ENCODE measurements around the gene MCC. TPM values are rescaled to one million over a fixed set of nuclear protein-coding genes. Genes with fewer than 3 reads are reported as not detected.

MCC gene
- total RNA-seq, 4 donors from 2014 or later, result 5.1 to 22.3 (median 13.0) TPM

DNA sequence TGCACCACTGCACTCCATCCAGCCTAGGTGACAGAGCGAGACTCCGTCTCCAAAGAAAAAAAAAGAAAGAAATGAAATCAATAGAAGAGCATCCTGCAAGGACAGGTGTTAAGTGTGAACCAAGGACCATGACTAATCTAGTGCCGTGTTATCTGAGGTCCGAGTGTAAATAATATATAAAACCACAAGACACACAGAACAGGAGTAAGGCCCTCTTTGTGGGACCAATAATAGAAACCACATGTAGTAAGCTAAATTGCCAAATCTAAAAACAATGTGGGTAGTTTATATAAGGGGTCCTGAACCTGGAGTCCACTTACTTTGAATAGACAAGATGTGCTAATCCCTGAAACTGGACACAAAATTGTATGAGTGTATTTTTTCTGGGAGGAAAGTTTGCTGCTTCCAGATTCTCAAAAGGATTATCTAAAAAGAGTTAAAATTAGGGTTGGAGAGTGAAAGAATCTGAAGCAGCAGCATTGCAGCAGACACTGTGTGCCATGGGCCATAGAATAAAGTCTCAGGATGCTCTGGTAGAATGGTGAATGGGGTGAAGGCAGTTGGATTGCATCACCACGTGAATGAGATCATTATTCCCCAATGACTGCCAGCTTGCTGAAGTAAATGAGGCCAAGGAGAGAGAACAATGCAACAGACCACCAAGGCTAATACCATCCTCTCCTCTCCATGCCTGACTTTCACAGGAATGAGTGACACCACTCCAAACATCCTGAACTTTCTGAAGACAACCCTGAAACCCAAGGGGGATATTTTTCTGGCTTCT is 288.9 kb downstream of the MCC start:
- intact Hi-C loops (cut with DNase I), result no loop called here
- DNase-seq, result no peak

DNA sequence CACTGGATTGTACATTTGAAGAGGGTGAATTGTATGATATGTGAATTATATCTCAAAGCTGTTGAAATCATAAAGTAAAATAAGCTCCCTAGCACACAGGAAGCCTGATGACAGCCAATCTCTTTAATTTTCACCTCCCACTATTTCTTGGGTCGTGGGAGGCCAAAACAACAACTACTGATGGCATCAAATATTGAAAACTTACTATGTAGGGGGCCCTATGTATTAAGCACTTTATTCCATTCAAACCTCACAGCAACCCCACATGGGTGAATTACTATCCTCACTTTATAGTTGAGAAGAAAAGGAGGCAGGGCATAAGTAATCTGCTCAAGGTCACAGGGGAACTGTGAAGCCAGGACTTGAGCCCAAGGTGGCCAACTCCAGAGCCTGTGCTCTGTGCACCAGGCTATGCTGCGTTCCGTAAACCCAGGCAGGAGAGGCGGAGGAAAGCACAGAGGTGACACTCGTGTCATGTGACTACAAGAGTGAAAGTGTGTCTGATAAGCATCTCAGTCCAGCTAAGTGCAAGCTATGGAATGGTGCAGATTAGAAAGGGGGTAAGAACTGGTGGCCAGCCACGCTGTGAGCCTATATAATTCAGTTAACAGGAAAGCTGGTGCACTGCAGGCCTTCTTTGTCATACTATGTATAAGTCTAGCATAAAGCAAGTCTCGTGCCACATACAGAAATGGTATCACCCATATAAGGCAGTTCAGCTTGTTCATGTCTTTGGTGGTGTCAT is 290.6 kb downstream of the MCC start:
- no peak for TF ChIP-seq POLR2A (IDR thresholded peaks at IDR 0.05)
- TF ChIP-seq, protein P1, sequence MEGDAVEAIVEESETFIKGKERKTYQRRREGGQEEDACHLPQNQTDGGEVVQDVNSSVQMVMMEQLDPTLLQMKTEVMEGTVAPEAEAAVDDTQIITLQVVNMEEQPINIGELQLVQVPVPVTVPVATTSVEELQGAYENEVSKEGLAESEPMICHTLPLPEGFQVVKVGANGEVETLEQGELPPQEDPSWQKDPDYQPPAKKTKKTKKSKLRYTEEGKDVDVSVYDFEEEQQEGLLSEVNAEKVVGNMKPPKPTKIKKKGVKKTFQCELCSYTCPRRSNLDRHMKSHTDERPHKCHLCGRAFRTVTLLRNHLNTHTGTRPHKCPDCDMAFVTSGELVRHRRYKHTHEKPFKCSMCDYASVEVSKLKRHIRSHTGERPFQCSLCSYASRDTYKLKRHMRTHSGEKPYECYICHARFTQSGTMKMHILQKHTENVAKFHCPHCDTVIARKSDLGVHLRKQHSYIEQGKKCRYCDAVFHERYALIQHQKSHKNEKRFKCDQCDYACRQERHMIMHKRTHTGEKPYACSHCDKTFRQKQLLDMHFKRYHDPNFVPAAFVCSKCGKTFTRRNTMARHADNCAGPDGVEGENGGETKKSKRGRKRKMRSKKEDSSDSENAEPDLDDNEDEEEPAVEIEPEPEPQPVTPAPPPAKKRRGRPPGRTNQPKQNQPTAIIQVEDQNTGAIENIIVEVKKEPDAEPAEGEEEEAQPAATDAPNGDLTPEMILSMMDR (IDR thresholded peaks at IDR 0.05), result no peak
- no peaks in the 10 kb centered on the region for H3K27me3 ChIP-seq
- H3K27ac ChIP-seq, result no peak overlapping the region
- intact Hi-C loops (cut with DNase I), result no loop called here
- DNase-seq, result no peak
- 90 to 94% methylated on average over 7 of the region's 7 CpGs for WGBS, 2 donors
- no peak overlapping the region for H3K4me3 ChIP-seq (replicated peaks in 1 of 3)
- no peaks in the 10 kb centered on the region for H3K4me1 ChIP-seq
- H3K9me3 ChIP-seq, result no peaks in the 10 kb centered on the region
- no peaks in the 10 kb centered on the region for H3K36me3 ChIP-seq

More for the DNA sequence above, 288.9 kb downstream of the MCC start:
- 88 to 89% methylated on average over 5 of the region's 5 CpGs for WGBS, 2 donors
- H3K4me1 ChIP-seq, result peaks cover 0 to 7% of the 10 kb centered on the region in 2 donors
- no peaks in the 10 kb centered on the region for H3K27me3 ChIP-seq
- H3K36me3 ChIP-seq, result no peaks in the 10 kb centered on the region
- no peak overlapping the region for H3K27ac ChIP-seq
- no peak for TF ChIP-seq POLR2A (IDR thresholded peaks at IDR 0.05)
- TF ChIP-seq, protein P1 (IDR thresholded peaks at IDR 0.05), result no peak
- no peak overlapping the region for H3K4me3 ChIP-seq (replicated peaks in 1 of 3)
- H3K9me3 ChIP-seq, result no peaks in the 10 kb centered on the region

DNA sequence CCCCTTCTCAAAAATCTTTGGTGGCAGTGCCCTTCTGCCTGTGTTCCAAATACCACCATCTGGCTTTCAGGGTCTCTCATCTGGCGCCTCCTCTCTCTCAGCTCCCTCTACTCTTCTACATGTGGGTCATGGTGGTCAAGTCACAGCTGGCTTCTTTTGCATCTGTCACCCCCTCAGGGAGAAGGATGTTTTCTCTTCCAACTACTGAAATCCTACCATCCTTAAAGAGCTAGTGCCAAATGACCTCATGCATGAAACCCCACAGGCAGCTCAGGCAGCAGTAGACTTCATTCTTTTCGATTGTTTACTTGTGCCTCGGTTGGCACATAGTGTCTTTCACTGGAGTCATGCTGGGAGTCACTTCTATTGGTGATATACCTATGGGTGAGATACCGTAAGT is 292.5 kb downstream of the MCC start:
- H3K27ac ChIP-seq, result no peak overlapping the region
- H3K4me1 ChIP-seq, result no peaks in the 10 kb centered on the region
- 91 to 92% methylated on average over 4 of the region's 4 CpGs for WGBS, 2 donors
- DNase-seq, result no peak
- no peak overlapping the region for H3K4me3 ChIP-seq (replicated peaks in 1 of 3)
- no peaks in the 10 kb centered on the region for H3K9me3 ChIP-seq
- H3K27me3 ChIP-seq, result no peaks in the 10 kb centered on the region
- no peaks in the 10 kb centered on the region for H3K36me3 ChIP-seq
- intact Hi-C loops (cut with DNase I), result no loop called here
- no peak for TF ChIP-seq POLR2A (IDR thresholded peaks at IDR 0.05)
- TF ChIP-seq, protein P1 (IDR thresholded peaks at IDR 0.05), result no peak

DNA sequence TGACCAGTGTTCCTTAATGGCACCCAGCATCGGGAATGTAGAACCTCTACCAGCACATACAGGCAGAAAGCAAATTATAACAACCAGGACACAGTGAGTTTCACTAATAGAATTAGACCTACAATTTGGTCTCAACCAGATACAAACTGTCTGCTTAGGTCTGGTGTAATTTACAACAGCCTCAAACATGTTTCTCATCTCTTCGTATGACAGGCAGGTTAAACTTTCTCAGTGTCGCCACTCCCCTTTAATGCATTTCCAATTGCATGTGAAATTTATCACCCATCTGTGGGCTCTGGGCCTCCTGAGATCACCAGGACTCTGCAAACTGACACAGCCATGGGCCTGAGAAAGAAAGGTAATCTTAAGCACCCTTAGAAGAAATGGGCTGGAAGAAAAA is 293.0 kb downstream of the MCC start:
- intact Hi-C loops (cut with DNase I), result no loop called here
- no peak overlapping the region for H3K27ac ChIP-seq
- H3K36me3 ChIP-seq, result no peaks in the 10 kb centered on the region
- no peaks in the 10 kb centered on the region for H3K4me1 ChIP-seq
- no peak for TF ChIP-seq POLR2A (IDR thresholded peaks at IDR 0.05)
- TF ChIP-seq, protein P1 (IDR thresholded peaks at IDR 0.05), result no peak
- no peaks in the 10 kb centered on the region for H3K27me3 ChIP-seq
- WGBS, 2 donors, result 95 to 99% methylated on average over 3 of the region's 3 CpGs
- H3K9me3 ChIP-seq, result no peaks in the 10 kb centered on the region
- no peak for DNase-seq
- no peak overlapping the region for H3K4me3 ChIP-seq (replicated peaks in 1 of 3)

DNA sequence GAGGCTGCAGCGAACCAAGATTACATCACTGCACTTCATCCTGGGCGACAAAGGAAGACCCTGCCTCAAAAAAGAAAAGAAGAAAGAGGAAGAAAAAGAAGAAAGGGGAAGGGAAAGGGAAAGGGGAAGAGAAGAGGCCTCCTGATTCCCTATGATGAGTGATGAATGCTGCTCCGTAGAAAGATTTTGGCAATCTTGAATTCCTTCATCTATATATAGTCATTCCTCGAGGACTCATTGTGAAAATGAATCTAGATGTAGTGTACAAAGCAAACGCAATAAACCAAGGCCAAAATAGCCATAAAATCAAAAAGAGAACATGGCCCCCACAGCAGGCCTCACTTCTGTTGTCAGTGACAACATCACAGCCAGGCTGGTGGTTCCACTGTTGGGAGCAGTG is 293.7 kb downstream of the MCC start:
- DNase-seq, result no peak
- H3K4me1 ChIP-seq, result no peaks in the 10 kb centered on the region
- no peak overlapping the region for H3K4me3 ChIP-seq (replicated peaks in 1 of 3)
- no peaks in the 10 kb centered on the region for H3K36me3 ChIP-seq
- H3K27me3 ChIP-seq, result no peaks in the 10 kb centered on the region
- no peaks in the 10 kb centered on the region for H3K9me3 ChIP-seq
- intact Hi-C loops (cut with DNase I), result no loop called here
- WGBS, 2 donors, result 85 to 91% methylated on average over 5 of the region's 5 CpGs
- no peak overlapping the region for H3K27ac ChIP-seq
- TF ChIP-seq, protein P1 (IDR thresholded peaks at IDR 0.05), result no peak

Measured in thyroid gland (tissue), 4 donors.